Fibroblast of lung (primary cell): ENCODE measurements around the gene IGFBP6. TPM values are rescaled to one million over a fixed set of nuclear protein-coding genes. Genes with fewer than 3 reads are reported as not detected.

Experiments used
- DNase-seq, 2 donors: peaks; one replicate each; pipeline versions ENCODE4 v3.0.0 to v3.0.0-alpha.2; 2010; ENCODE audit warnings: low read depth in 2 of 2
- H2AFZ ChIP-seq: 2 replicates; pipeline ENCODE4 v1.5.1; 2012; ENCODE audit warnings: low read length, control low read depth, inconsistent platforms
- H3K27ac ChIP-seq: 2 replicates; pipeline ENCODE4 v1.5.1; 2011; ENCODE audit warnings: low read length, control low read depth; ENCODE audit not compliant: insufficient read depth
- H3K27me3 ChIP-seq: 2 replicates; pipeline ENCODE4 v1.5.1; 2011; ENCODE audit warnings: mild to moderate bottlenecking, low read length; ENCODE audit not compliant: control insufficient read depth, insufficient read depth
- H3K36me3 ChIP-seq: 2 replicates; pipeline ENCODE4 v1.5.1; 2011; ENCODE audit warnings: low read length; ENCODE audit not compliant: control insufficient read depth, insufficient read depth
- H3K4me1 ChIP-seq: 2 replicates; pipeline ENCODE4 v1.5.1; 2011; ENCODE audit warnings: low read length; ENCODE audit not compliant: control insufficient read depth, insufficient read depth; ENCODE audit errors: extremely low read depth
- H3K4me2 ChIP-seq: 2 replicates; pipeline ENCODE4 v1.5.1; 2011; ENCODE audit warnings: low read length, control low read depth; ENCODE audit not compliant: insufficient read depth; ENCODE audit errors: extremely low read depth
- H3K4me3 ChIP-seq, 4 experiments: fragments of 200-600 bp in 1 of 4; sonication (generic) in 1 of 4; replicated peaks in 1 of 4; 2 replicates each; pipeline ENCODE4 v1.5.1; 2011 to 2016; ENCODE audit warnings: low read length in 4 of 4, low read depth in 3 of 4, mild to moderate bottlenecking in 3 of 4, control low read depth in 2 of 4, inconsistent platforms in 1 of 4, mixed read lengths in 1 of 4; ENCODE audit not compliant: insufficient read depth in 1 of 4; ENCODE audit errors: control extremely low read depth in 1 of 4
- H3K79me2 ChIP-seq: 2 replicates; pipeline ENCODE4 v1.5.1; 2012; ENCODE audit warnings: mild to moderate bottlenecking, low read length, inconsistent platforms; ENCODE audit not compliant: control insufficient read depth, insufficient read depth
- H3K9ac ChIP-seq: 2 replicates; pipeline ENCODE4 v1.5.1; 2011; ENCODE audit warnings: mild to moderate bottlenecking, low read length, control low read depth; ENCODE audit not compliant: insufficient read depth
- H3K9me3 ChIP-seq: 2 replicates; pipeline ENCODE4 v1.5.1; 2012; ENCODE audit warnings: low read depth, low read length; ENCODE audit not compliant: control insufficient read depth, insufficient read depth
- H4K20me1 ChIP-seq: 2 replicates; pipeline ENCODE4 v1.5.1; 2011; ENCODE audit warnings: low read length; ENCODE audit not compliant: control insufficient read depth, insufficient read depth; ENCODE audit errors: extremely low read depth
- CTCF ChIP-seq, 2 donors: IDR thresholded peaks in 1 of 2; conservative IDR thresholded peaks in 1 of 2; 1 replicate in 1 of 2; 2 replicates in 1 of 2; pipeline ENCODE4 v1.5.1; 2011 to 2012; ENCODE audit warnings: low read length in 2 of 2, control low read depth in 1 of 2, inconsistent platforms in 1 of 2, low read depth in 1 of 2, mild to moderate bottlenecking in 1 of 2
- EZH2 ChIP-seq: IDR thresholded peaks from 2 replicates; pipeline ENCODE4 v1.5.1; 2012; ENCODE audit warnings: low read length, control low read depth, mild to moderate bottlenecking; ENCODE audit errors: missing control alignments
- polyA plus RNA-seq, 2 donors: library from polyadenylated mRNA; depleted of rRNA in 1 of 2; stranded (reverse) in 1 of 2; unstranded in 1 of 2; fragments of >200 nt; gene quantifications; 2 replicates each; pipeline ENCODE4 v1.2.1, GENCODE V29; 2011 to 2012; ENCODE audit warnings: missing spikeins in 1 of 2
- total RNA-seq: library from RNA; depleted of rRNA; stranded (reverse); fragments of >200 nt; gene quantifications from 2 replicates; pipeline ENCODE4 v1.2.1, GENCODE V29; 2014

The IGFBP6 gene
- total and polyA plus RNA-seq, 2 donors (not counting 1 experiment from before 2014, with no cell fraction given), result 229 to 592 TPM

- DNase-seq, result no peak
- Histone ChIP-seq H3K4me1 (peaks cover 16% of the 10 kb centered on the region), H3K36me3 (peaks cover 19% of the 10 kb centered on the region), H2AFZ (no peak overlapping the region), H3K9me3 (no peaks in the 10 kb centered on the region), H4K20me1 (no peaks in the 10 kb centered on the region), H3K27ac (no peak overlapping the region), H3K79me2 (peaks cover 8% of the 10 kb centered on the region), H3K27me3 (no peaks in the 10 kb centered on the region), H3K9ac (no peak overlapping the region), H3K4me2 (no peak overlapping the region), H3K4me3 (no peak overlapping the region)
- no peak for TF ChIP-seq EZH2
- no peak for TF ChIP-seq CTCF (conservative IDR thresholded peaks at IDR 0.05 in 1 of 2, IDR thresholded peaks at IDR 0.05 in 1 of 2; ENCODE audit: low read depth in 1 of 2, low read length in 2 of 2)
Observed at GRCh38 chr12:53077030-53077429, 20.4 kb upstream of the IGFBP6 start.

GRCh38 chr12:53078425-53079225 is 18.8 kb upstream of the IGFBP6 start:
- TF ChIP-seq CTCF (conservative IDR thresholded peaks at IDR 0.05 in 1 of 2, IDR thresholded peaks at IDR 0.05 in 1 of 2; ENCODE audit: low read depth in 1 of 2, low read length in 2 of 2) (no peak), EZH2 (no peak)
- peak overlapping the region; percentile 88 for H3K4me2 ChIP-seq
- H3K36me3 ChIP-seq, result peaks cover 17% of the 10 kb centered on the region
- H3K79me2 ChIP-seq, result peaks cover 8% of the 10 kb centered on the region
- no peaks in the 10 kb centered on the region for H4K20me1 ChIP-seq
- H2AFZ ChIP-seq, result no peak overlapping the region
- peak in 1 of 2 donors; percentile 35 for DNase-seq
- H3K27ac ChIP-seq, result peak overlapping the region; percentile 91
- no peaks in the 10 kb centered on the region for H3K27me3 ChIP-seq
- H3K4me3 ChIP-seq, result peak overlapping the region; percentile 73 to 86 (median 74)
- peaks cover 9% of the 10 kb centered on the region for H3K4me1 ChIP-seq
- no peaks in the 10 kb centered on the region for H3K9me3 ChIP-seq
- H3K9ac ChIP-seq, result peak overlapping the region; percentile 73

- Histone ChIP-seq H3K4me3 (peak within 1 kb of the TSS; percentile 73 to 86 (median 74)), H2AFZ (peak within 1 kb of the TSS; percentile 4), H4K20me1 (no peaks in the 10 kb centered on the region), H3K27ac (peak within 1 kb of the TSS; percentile 91), H3K9me3 (no peaks in the 10 kb centered on the region), H3K4me2 (peak within 1 kb of the TSS; percentile 97), H3K79me2 (peaks cover 8% of the 10 kb centered on the region), H3K36me3 (peaks cover 10% of the 10 kb centered on the region), H3K9ac (peak within 1 kb of the TSS; percentile 86), H3K27me3 (no peaks in the 10 kb centered on the region), H3K4me1 (peaks cover 9% of the 10 kb centered on the region)
- TF ChIP-seq EZH2 (no peak), CTCF (conservative IDR thresholded peaks at IDR 0.05 in 1 of 2, IDR thresholded peaks at IDR 0.05 in 1 of 2; ENCODE audit: low read depth in 1 of 2, low read length in 2 of 2) (no peak)
- DNase-seq, result peak; percentile 97
Observed at GRCh38 chr12:53079226-53080117, 18.0 kb upstream of the IGFBP6 start, which contains the start of gene SPRYD3. Gene SPRYD3, minus strand, starts transcription at chr12:53079390. Its CDS starts 57 bp downstream, at chr12:53079333.
